Measurements from ENCODE around the gene ATP2B3. TPM values are rescaled to one million over a fixed set of nuclear protein-coding genes. Genes with fewer than 3 reads are reported as not detected.

Gene ATP2B3
- polyA plus RNA-seq, 1 donor from 2014 or later: 5.3 TPM

GRCh38 chrX:153476666-153477363, 40.6 kb upstream of the ATP2B3 start:
- no peaks in the 10 kb centered on the region for H3K36me3 ChIP-seq (ENCODE audit: insufficient read depth, low read length)
- no peaks in the 10 kb centered on the region for H3K9me2 ChIP-seq (ENCODE audit: insufficient read depth, low read length)
- no peak overlapping the region for H3K4me2 ChIP-seq (ENCODE audit: low read length)
- no peak overlapping the region for H3K27ac ChIP-seq (ENCODE audit: low read length)
- H3K27me3 ChIP-seq (ENCODE audit: insufficient read depth, low read depth, low read length): peaks cover 5% of the 10 kb centered on the region
- H4K20me1 ChIP-seq (ENCODE audit: insufficient read depth): no peaks in the 10 kb centered on the region
- TF ChIP-seq MXI1 (conservative IDR thresholded peaks at IDR 0.05; ENCODE audit: poor library complexity, severe bottlenecking) (no peak), EZH2 (IDR thresholded peaks at IDR 0.05; ENCODE audit: borderline replicate concordance, insufficient read depth, low read length, poor library complexity, severe bottlenecking) (no peak), SMC3 (conservative IDR thresholded peaks at IDR 0.05; ENCODE audit: poor library complexity) (no peak), EP300 (conservative IDR thresholded peaks at IDR 0.05; ENCODE audit: poor library complexity, severe bottlenecking) (no peak), RAD21 (conservative IDR thresholded peaks at IDR 0.05) (no peak), CTCF (IDR thresholded peaks at IDR 0.05; ENCODE audit: poor library complexity, severe bottlenecking) (no peak), POLR2AphosphoS5 (IDR thresholded peaks at IDR 0.05) (no peak), TAF1 (IDR thresholded peaks at IDR 0.05; ENCODE audit: low read depth) (no peak), REST (IDR thresholded peaks at IDR 0.05; ENCODE audit: borderline replicate concordance) (no peak)
- no peaks in the 10 kb centered on the region for H3F3A ChIP-seq (ENCODE audit: insufficient read depth, low read length, poor library complexity, severe bottlenecking)
- H3K79me2 ChIP-seq (replicated peaks; ENCODE audit: insufficient read depth, low read length): no peaks in the 10 kb centered on the region
- H3K4me3 ChIP-seq (ENCODE audit: low read length): no peak overlapping the region
- no peak overlapping the region for H3K9ac ChIP-seq (ENCODE audit: low read length)
- H3K9me3 ChIP-seq (ENCODE audit: low read length): no peaks in the 10 kb centered on the region
- no peak overlapping the region for H2AFZ ChIP-seq (ENCODE audit: low read depth, low read length)

GRCh38 chrX:153477364-153477857, 40.0 kb upstream of the ATP2B3 start:
- Histone ChIP-seq H3K27ac (ENCODE audit: low read length) (no peak overlapping the region), H4K20me1 (ENCODE audit: insufficient read depth) (no peaks in the 10 kb centered on the region), H2AFZ (ENCODE audit: low read depth, low read length) (no peak overlapping the region), H3K9me2 (ENCODE audit: insufficient read depth, low read length) (no peaks in the 10 kb centered on the region), H3K4me3 (ENCODE audit: low read length) (no peak overlapping the region), H3K9ac (ENCODE audit: low read length) (no peak overlapping the region), H3K4me2 (ENCODE audit: low read length) (no peak overlapping the region), H3K9me3 (ENCODE audit: low read length) (no peaks in the 10 kb centered on the region), H3K36me3 (ENCODE audit: insufficient read depth, low read length) (no peaks in the 10 kb centered on the region), H3K27me3 (ENCODE audit: insufficient read depth, low read depth, low read length) (peaks cover 5% of the 10 kb centered on the region), H3F3A (ENCODE audit: insufficient read depth, low read length, poor library complexity, severe bottlenecking) (no peaks in the 10 kb centered on the region), H3K79me2 (replicated peaks; ENCODE audit: insufficient read depth, low read length) (no peaks in the 10 kb centered on the region)
- TF ChIP-seq TAF1 (IDR thresholded peaks at IDR 0.05; ENCODE audit: low read depth): no peak

All from neural cell (in vitro differentiated cells).